Glutamatergic neuron (in vitro differentiated cells): Measurements from ENCODE around the gene DEAF1. TPM values are rescaled to one million over a fixed set of nuclear protein-coding genes. Genes with fewer than 3 reads are reported as not detected.

ENCODE experiments used
- DNase-seq: peaks from one replicate; pipeline ENCODE4 v3.0.0; 2022
- H3K27ac Mint-ChIP-seq: one replicate; pipeline ENCODE4 v1.8.0; 2020; ENCODE audit warnings: mild to moderate bottlenecking, mixed read lengths, inconsistent platforms; ENCODE audit not compliant: unreplicated experiment
- H3K27me3 Mint-ChIP-seq: one replicate; pipeline ENCODE4 v1.8.0; 2020; ENCODE audit warnings: mild to moderate bottlenecking, moderate library complexity, mixed read lengths, inconsistent platforms; ENCODE audit not compliant: unreplicated experiment
- H3K36me3 Mint-ChIP-seq: one replicate; pipeline ENCODE4 v1.8.0; 2020; ENCODE audit warnings: mild to moderate bottlenecking, mixed read lengths, inconsistent platforms; ENCODE audit not compliant: unreplicated experiment
- H3K4me1 Mint-ChIP-seq: one replicate; pipeline ENCODE4 v1.8.0; 2020; ENCODE audit warnings: mild to moderate bottlenecking, low read depth, mixed read lengths, inconsistent platforms; ENCODE audit not compliant: unreplicated experiment
- H3K4me3 Mint-ChIP-seq: one replicate; pipeline ENCODE4 v1.8.0; 2020; ENCODE audit warnings: mild to moderate bottlenecking, mixed read lengths, inconsistent platforms; ENCODE audit not compliant: unreplicated experiment
- H3K9me3 Mint-ChIP-seq: one replicate; pipeline ENCODE4 v1.8.0; 2020; ENCODE audit warnings: mild to moderate bottlenecking, moderate library complexity, mixed read lengths, inconsistent platforms; ENCODE audit not compliant: unreplicated experiment
- CTCF ChIP-seq: fragments of 200-600 bp; sonication (generic); IDR thresholded peaks from one replicate; pipeline ENCODE4 v1.5.0; 2021; ENCODE audit not compliant: partially characterized antibody, unreplicated experiment
- total RNA-seq: library from RNA; stranded (reverse); fragmentation: NEBNext Ultra II Directional; extraction: Animal tissue kit (Norgen Biotek cat#: 25700); gene quantifications from one replicate; pipeline ENCODE4 v1.2.1, GENCODE V29; 2021; ENCODE audit not compliant: unreplicated experiment

DEAF1 gene
- total RNA-seq, 1 donor from 2014 or later, result 51.5 TPM

- peaks cover 3% of the 10 kb centered on the region for H3K4me1 Mint-ChIP-seq
- H3K36me3 Mint-ChIP-seq, result no peaks in the 10 kb centered on the region
- no peak overlapping the region for H3K4me3 Mint-ChIP-seq
- peaks cover 12% of the 10 kb centered on the region for H3K27me3 Mint-ChIP-seq
- DNase-seq, result no peak
- peaks cover 6% of the 10 kb centered on the region for H3K9me3 Mint-ChIP-seq
- no peak overlapping the region for H3K27ac Mint-ChIP-seq
- TF ChIP-seq CTCF, result no peak
Observed at GRCh38 chr11:703506-703905, 8.5 kb upstream of the DEAF1 start.

- no peak overlapping the region for H3K27ac Mint-ChIP-seq
- peaks cover 6% of the 10 kb centered on the region for H3K9me3 Mint-ChIP-seq
- no peak for DNase-seq
Observed at GRCh38 chr11:702462-703461, 7.7 kb upstream of the DEAF1 start.

GRCh38 chr11:701741-702461 is 6.9 kb upstream of the DEAF1 start:
- Mint-ChIP-seq H3K4me1 (peaks cover 17% of the 10 kb centered on the region), H3K9me3 (peaks cover 5% of the 10 kb centered on the region), H3K27me3 (peaks cover 12% of the 10 kb centered on the region), H3K36me3 (no peaks in the 10 kb centered on the region), H3K4me3 (no peak overlapping the region), H3K27ac (no peak overlapping the region)
- DNase-seq, result no peak
- no peak for TF ChIP-seq CTCF

More at GRCh38 chr11:702462-703461, 7.7 kb upstream of the DEAF1 start:
- H3K36me3 Mint-ChIP-seq, result no peaks in the 10 kb centered on the region
- H3K27me3 Mint-ChIP-seq, result peaks cover 16% of the 10 kb centered on the region
- TF ChIP-seq CTCF, result no peak
- no peak overlapping the region for H3K4me3 Mint-ChIP-seq
- H3K4me1 Mint-ChIP-seq, result peaks cover 10% of the 10 kb centered on the region

GRCh38 chr11:699753-700152 is 4.7 kb upstream of the DEAF1 start:
- Mint-ChIP-seq H3K27me3 (peaks cover 12% of the 10 kb centered on the region), H3K27ac (no peak overlapping the region), H3K4me3 (no peak overlapping the region), H3K36me3 (no peaks in the 10 kb centered on the region), H3K9me3 (peaks cover 5% of the 10 kb centered on the region), H3K4me1 (peaks cover 17% of the 10 kb centered on the region)
- no peak for DNase-seq
- TF ChIP-seq CTCF, result no peak
